DOHH2 (cell line): ENCODE results near the gene TMEM115.
A peak's percentile ranks its signal among the peaks of the same experiment; 100 is the strongest.

Experiments used
- H3F3A ChIP-seq: fragments of 200-600 bp; sonication (generic), shearing (Covaris generic); 2 replicates; pipeline ENCODE4 v1.6.0; 2016; ENCODE audit warnings: antibody characterized with exemption, mild to moderate bottlenecking; ENCODE audit not compliant: control insufficient read depth, insufficient read depth
- H3K27ac ChIP-seq: fragments of 200-600 bp; sonication (generic); 2 replicates; pipeline ENCODE4 v1.5.1; 2014; ENCODE audit warnings: low read depth, mild to moderate bottlenecking, low read length, moderate library complexity
- H3K27me3 ChIP-seq: fragments of 200-600 bp; sonication (generic); 2 replicates; pipeline ENCODE4 v1.6.1; 2014; ENCODE audit warnings: mild to moderate bottlenecking, low read length, mixed read lengths; ENCODE audit not compliant: control insufficient read depth
- H3K36me3 ChIP-seq: fragments of 200-600 bp; sonication (generic); 2 replicates; pipeline ENCODE4 v1.6.1; 2014; ENCODE audit warnings: mild to moderate bottlenecking, low read length, moderate library complexity, mixed read lengths; ENCODE audit not compliant: control insufficient read depth
- H3K4me1 ChIP-seq: fragments of 200-600 bp; sonication (generic); 2 replicates; pipeline ENCODE4 v1.6.1; 2014; ENCODE audit warnings: mild to moderate bottlenecking, low read length, mixed read lengths; ENCODE audit not compliant: control insufficient read depth
- H3K4me2 ChIP-seq: fragments of 200-600 bp; sonication (generic); 2 replicates; pipeline ENCODE4 v1.6.0; 2014; ENCODE audit warnings: mild to moderate bottlenecking, low read length, moderate library complexity
- H3K4me3 ChIP-seq: fragments of 200-600 bp; sonication (generic); 2 replicates; pipeline ENCODE4 v1.5.1; 2014; ENCODE audit warnings: mild to moderate bottlenecking, low read length, mixed read lengths
- H3K79me2 ChIP-seq: fragments of 200-600 bp; sonication (generic); 2 replicates; pipeline ENCODE4 v1.6.1; 2014; ENCODE audit warnings: mild to moderate bottlenecking, low read length, mixed read lengths; ENCODE audit not compliant: control insufficient read depth
- H3K9me2 ChIP-seq: fragments of 200-600 bp; sonication (generic); replicated peaks from 2 replicates; pipeline ENCODE4 v1.6.1; 2014; ENCODE audit warnings: mild to moderate bottlenecking, low read length, mixed read lengths; ENCODE audit not compliant: control insufficient read depth
- H3K9me3 ChIP-seq: fragments of 200-600 bp; sonication (generic); 2 replicates; pipeline ENCODE4 v1.6.1; 2014; ENCODE audit warnings: antibody characterized with exemption, low read length, mixed read lengths; ENCODE audit not compliant: control insufficient read depth, insufficient read depth
- H4K20me1 ChIP-seq: fragments of 200-600 bp; sonication (generic); 2 replicates; pipeline ENCODE4 v1.6.0; 2014; ENCODE audit warnings: low read depth, mild to moderate bottlenecking, antibody characterized with exemption, low read length, moderate library complexity; ENCODE audit not compliant: control insufficient read depth, insufficient read depth
- CTCF ChIP-seq: fragments of 200-600 bp; sonication (generic); IDR thresholded peaks from one replicate; pipeline ENCODE4 v1.5.1; 2014; ENCODE audit warnings: antibody characterized with exemption, mild to moderate bottlenecking, low read depth, low read length; ENCODE audit not compliant: poor library complexity, severe bottlenecking
- EZH2phosphoT487 ChIP-seq: fragments of 200-600 bp; sonication (generic); IDR thresholded peaks from 2 replicates; pipeline ENCODE4 v1.6.1; 2017; ENCODE audit warnings: borderline replicate concordance, mild to moderate bottlenecking, antibody characterized with exemption, low read length, moderate library complexity, mixed read lengths

TMEM115 gene

GRCh38 chr3:50378757-50379156 is 19.4 kb upstream of the TMEM115 start:
- H3K4me3 ChIP-seq = no peak overlapping the region
- H3K4me2 ChIP-seq = no peak overlapping the region
- TF ChIP-seq EZH2phosphoT487 = no peak
- TF ChIP-seq CTCF = no peak
- H3K9me3 ChIP-seq = no peaks in the 10 kb centered on the region
- no peaks in the 10 kb centered on the region for H4K20me1 ChIP-seq
- H3K27me3 ChIP-seq = no peaks in the 10 kb centered on the region
- no peaks in the 10 kb centered on the region for H3K79me2 ChIP-seq
- H3K9me2 ChIP-seq = no peaks in the 10 kb centered on the region
- no peaks in the 10 kb centered on the region for H3F3A ChIP-seq
- H3K27ac ChIP-seq = no peak overlapping the region
- H3K4me1 ChIP-seq = no peaks in the 10 kb centered on the region
- no peaks in the 10 kb centered on the region for H3K36me3 ChIP-seq

- Histone ChIP-seq H4K20me1 (no peaks in the 10 kb centered on the region), H3K9me2 (no peaks in the 10 kb centered on the region), H3K4me2 (no peak overlapping the region), H3F3A (no peaks in the 10 kb centered on the region), H3K36me3 (no peaks in the 10 kb centered on the region), H3K79me2 (no peaks in the 10 kb centered on the region), H3K27ac (no peak overlapping the region), H3K9me3 (no peaks in the 10 kb centered on the region), H3K4me3 (no peak overlapping the region), H3K27me3 (no peaks in the 10 kb centered on the region), H3K4me1 (no peaks in the 10 kb centered on the region)
- no peak for TF ChIP-seq EZH2phosphoT487
- no peak for TF ChIP-seq CTCF
These were observed 18.7 kb upstream of the TMEM115 start for GRCh38 chr3:50378024-50378423.

GRCh38 chr3:50375258-50375931 is 16.1 kb upstream of the TMEM115 start:
- no peaks in the 10 kb centered on the region for H3K9me2 ChIP-seq
- H3K4me2 ChIP-seq = no peak overlapping the region
- TF ChIP-seq EZH2phosphoT487 (no peak), CTCF (peak; percentile 48)

More at GRCh38 chr3:50375258-50375931, 16.1 kb upstream of the TMEM115 start:
- H3K9me3 ChIP-seq = no peaks in the 10 kb centered on the region
- no peak overlapping the region for H3K27ac ChIP-seq
- no peaks in the 10 kb centered on the region for H4K20me1 ChIP-seq
- peaks cover 7% of the 10 kb centered on the region for H3K27me3 ChIP-seq
- H3F3A ChIP-seq = no peaks in the 10 kb centered on the region
- no peaks in the 10 kb centered on the region for H3K79me2 ChIP-seq
- no peak overlapping the region for H3K4me3 ChIP-seq
- no peaks in the 10 kb centered on the region for H3K36me3 ChIP-seq
- H3K4me1 ChIP-seq = no peaks in the 10 kb centered on the region
